SK-N-MC (cell line): Measurements from ENCODE around the gene EEFSEC.

Experiments used
- EZH2 ChIP-seq: fragments of 200-600 bp; sonication (generic); IDR thresholded peaks from one replicate; pipeline ENCODE4 v1.6.1; 2017; ENCODE audit warnings: antibody characterized with exemption
- FOXP2 ChIP-seq: optimal IDR thresholded peaks from 2 replicates; pipeline ENCODE3; 2011; ENCODE audit warnings: mild to moderate bottlenecking, moderate library complexity; ENCODE audit not compliant: insufficient read depth; ENCODE audit errors: extremely low read length, control extremely low read depth
- POLR2AphosphoS5 ChIP-seq: IDR thresholded peaks from 2 replicates; pipeline ENCODE4 v1.6.1; 2012; ENCODE audit warnings: mild to moderate bottlenecking, low read depth, low read length, borderline replicate concordance

DNA sequence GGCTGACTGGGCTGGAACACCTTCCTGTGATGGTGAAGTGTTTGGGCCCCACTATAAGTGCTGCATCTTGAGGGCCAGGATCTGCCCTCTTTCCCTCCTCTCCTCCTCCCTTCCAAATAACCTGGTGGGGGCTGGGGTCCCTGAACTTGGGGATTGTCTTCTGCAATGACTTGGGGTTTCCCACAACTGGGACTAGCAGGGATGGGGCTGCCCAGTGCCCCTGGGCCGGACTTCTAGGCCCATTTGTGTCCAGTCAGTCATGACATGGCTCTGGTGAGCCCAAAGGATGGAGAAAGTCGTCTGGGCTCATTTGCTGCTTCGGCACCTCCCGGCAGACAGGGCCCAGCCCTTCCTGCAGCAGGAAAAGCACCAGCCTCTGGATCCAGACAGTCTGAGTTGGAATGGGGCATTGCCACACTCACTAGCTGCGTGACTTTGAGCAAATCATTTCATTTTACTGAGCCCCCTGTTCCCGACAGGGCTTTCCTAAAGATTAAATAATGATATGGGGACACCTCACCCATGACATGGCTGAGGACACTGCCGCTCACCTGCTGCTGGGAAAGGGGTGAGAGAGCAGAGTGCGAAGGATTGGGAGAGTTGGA lies 200.2 kb downstream of the EEFSEC start:
- TF ChIP-seq EZH2 (no peak), POLR2AphosphoS5 (no peak), FOXP2 (no peak)
